Mesenteric fat pad (tissue), 1 donor: Measurements from ENCODE around the gene MAPK1IP1L. TPM values are rescaled to one million over a fixed set of nuclear protein-coding genes. Genes with fewer than 3 reads are reported as not detected.

Experiments used
- total RNA-seq: library from RNA; stranded (reverse); fragmentation: NEBNext Ultra II Directional; extraction: Animal tissue kit (Norgen Biotek cat#: 25700); gene quantifications from one replicate; pipeline ENCODE4 v1.2.1, GENCODE V29; 2021
- donor health status: DM: yes; HTN: yes; CAD: no.

The MAPK1IP1L gene
- total RNA-seq, 1 donor from 2014 or later, result 89.6 TPM

Other genes with a start within 250 kb of the MAPK1IP1L start
- 10.4 TPM for gene GCH1, start 148.8 kb upstream of the MAPK1IP1L start, total RNA-seq
- gene WDHD1, start 24.5 kb upstream of the MAPK1IP1L start, total RNA-seq, result 3.6 TPM
- 29.2 TPM for gene SOCS4, start 24.4 kb upstream of the MAPK1IP1L start, total RNA-seq
- gene LGALS3, start 77.6 kb downstream of the MAPK1IP1L start, total RNA-seq, result 241 TPM
- gene DLGAP5, start 139.9 kb downstream of the MAPK1IP1L start, total RNA-seq, result not detected
- gene FBXO34, start 219.8 kb downstream of the MAPK1IP1L start, total RNA-seq, result 17.9 TPM